Placental epithelial cell (primary cell): ENCODE data around the gene DTNB. TPM values are rescaled to one million over a fixed set of nuclear protein-coding genes. Genes with fewer than 3 reads are reported as not detected.

Experiments used
- small RNA-seq: library from RNA; depleted of rRNA; stranded (forward); fragments of <200 nt; gene quantifications from one replicate; pipeline ENCODE3, GENCODE V24; 2012
- total RNA-seq: library from RNA; depleted of rRNA; stranded (reverse); fragments of >200 nt; gene quantifications from 2 replicates; pipeline ENCODE4 v1.2.3, GENCODE V29; 2012

Gene DTNB
- total RNA-seq: 57.7 and 67.6 TPM in 2 replicates

GRCh38 chr2:25673300-25674076, at the start of gene DTNB:
DTNB (minus strand) TSS chr2:25673577; CDS start chr2:25652660, 20,917 bp downstream.

GRCh38 chr2:25341753-25342371, 331.5 kb downstream of the DTNB start, which contains the start of gene DNMT3A:
DNMT3A (minus strand) TSS chr2:25341925; CDS start chr2:25313984, 27,941 bp downstream.

Small RNA genes lying within 50 kb of the gene (small RNA-seq; reads per million reads assigned to genes)
- gene MIR1301 (1.2 reads per million, percentile 63 among the genes with 10 or more reads in this experiment), gene RF00019 (not detected)

Other genes with a start within 250 kb of the DTNB start
- 5.5 and 9.7 TPM in 2 replicates for gene ASXL2, start 204.9 kb upstream of the DTNB start, total RNA-seq